ENCODE measurements around the gene C19orf73. TPM values are rescaled to one million over a fixed set of nuclear protein-coding genes. Genes with fewer than 3 reads are reported as not detected.

Gene C19orf73
- total RNA-seq, 5 donors from 2014 or later (not counting 1 experiment from before 2014, with no cell fraction given): 2.1 to 3.7 (median 2.5) TPM

DNA sequence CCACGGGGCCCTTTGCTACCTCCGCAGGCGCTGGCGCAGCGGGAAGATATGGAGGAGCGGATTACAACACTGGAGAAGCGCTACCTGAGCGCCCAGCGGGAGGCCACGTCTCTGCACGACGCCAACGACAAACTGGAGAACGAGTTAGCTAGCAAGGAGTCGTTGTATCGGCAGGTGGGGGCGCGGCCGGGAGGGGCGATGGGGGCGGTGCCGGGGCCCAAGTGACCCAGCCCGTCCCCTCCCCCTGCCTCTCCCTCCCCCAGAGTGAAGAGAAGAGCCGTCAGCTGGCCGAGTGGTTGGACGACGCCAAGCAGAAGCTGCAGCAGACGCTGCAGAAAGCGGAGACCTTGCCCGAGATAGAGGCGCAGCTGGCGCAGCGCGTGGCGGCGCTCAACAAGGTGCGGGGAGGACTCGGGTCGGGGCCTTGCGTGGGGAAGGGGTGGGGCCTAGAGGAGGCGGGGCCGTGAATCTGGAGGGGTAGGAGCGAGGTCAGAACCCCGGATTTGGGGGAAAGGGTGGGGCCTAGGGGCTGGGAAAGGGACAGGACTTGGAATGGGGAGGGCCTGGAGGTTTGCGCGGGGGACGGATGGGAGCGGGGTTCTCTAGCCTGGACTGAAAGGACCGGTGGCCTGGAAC is 14.1 kb upstream of the C19orf73 start:
- 41% methylated on average over 38 of the region's 49 CpGs for WGBS (ENCODE audit: insufficient coverage)
- peaks cover 4 to 15% of the 10 kb centered on the region in 2 donors for H3K27me3 Mint-ChIP-seq

DNA sequence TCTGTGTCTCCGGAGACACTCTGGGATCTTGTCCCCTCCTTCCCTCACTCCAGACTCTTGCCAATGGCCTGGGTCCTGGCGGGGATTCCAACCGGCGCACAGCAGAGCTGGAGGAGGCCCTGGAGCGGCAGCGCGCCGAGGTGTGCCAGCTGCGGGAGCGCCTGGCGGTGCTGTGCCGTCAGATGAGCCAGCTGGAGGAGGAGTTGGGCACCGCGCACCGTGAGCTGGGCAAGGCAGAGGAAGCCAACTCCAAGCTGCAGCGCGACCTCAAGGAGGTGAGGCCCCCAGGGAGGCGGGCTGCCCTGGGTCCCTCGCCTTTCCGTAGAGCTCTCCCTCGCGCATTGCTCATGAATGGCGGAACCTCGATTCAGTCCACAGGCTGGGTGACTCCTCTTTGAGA is 11.4 kb upstream of the C19orf73 start:
- ATAC-seq (replicated peaks in 1 of 4) (no peak), DNase-seq (no peak)
- Mint-ChIP-seq H3K9me3 (no peaks in the 10 kb centered on the region), H3K27ac (no peak overlapping the region), H3K36me3 (no peaks in the 10 kb centered on the region), H3K27me3 (peaks cover 0 to 15% of the 10 kb centered on the region in 2 donors), H3K4me3 (no peak overlapping the region), H3K4me1 (peaks cover 22 to 33% (median 29%) of the 10 kb centered on the region in 3 donors)
- no peak overlapping the region for H3K4me3 ChIP-seq (ENCODE audit: control insufficient read depth in 1 of 2, extremely low read depth in 1 of 2, low read length in 1 of 2)
- WGBS (ENCODE audit: insufficient coverage): 96% methylated on average over 22 of the region's 24 CpGs
- H3K36me3 ChIP-seq (ENCODE audit: control insufficient read depth in 2 of 2, extremely low read depth in 1 of 2, insufficient read depth in 1 of 2, low read length in 1 of 2): no peaks in the 10 kb centered on the region
- ChIA-PET POLR2A (no interaction called here), CTCF (interaction anchor here in 1 of 2 donors (3.8 kb wide), 1 partner anchor 16 kb away, joined by 21 read pairs; the partner anchor contains the start of gene LIN7B)
- H3K4me1 ChIP-seq (ENCODE audit: control insufficient read depth in 1 of 2, extremely low read depth in 1 of 2, insufficient read depth in 2 of 2, low read length in 2 of 2): peaks cover 0 to 30% of the 10 kb centered on the region in 2 experiments
- peaks cover 0 to 27% of the 10 kb centered on the region in 2 experiments for H3K27me3 ChIP-seq (replicated peaks in 1 of 2; ENCODE audit: control insufficient read depth in 2 of 2, extremely low read depth in 1 of 2, insufficient read depth in 2 of 2, low read length in 1 of 2)
- H3K27ac ChIP-seq (ENCODE audit: low read length): no peak overlapping the region
- no peaks in the 10 kb centered on the region for H3K9me3 ChIP-seq

More for the DNA sequence above, 14.1 kb upstream of the C19orf73 start:
- ATAC-seq (replicated peaks in 1 of 4): peak; percentile 31 to 52 (median 38)
- H3K9me3 Mint-ChIP-seq: no peaks in the 10 kb centered on the region
- Histone ChIP-seq H3K9me3 (no peaks in the 10 kb centered on the region), H3K36me3 (ENCODE audit: control insufficient read depth in 2 of 2, extremely low read depth in 1 of 2, insufficient read depth in 1 of 2, low read length in 1 of 2) (no peaks in the 10 kb centered on the region), H3K4me3 (ENCODE audit: control insufficient read depth in 1 of 2, extremely low read depth in 1 of 2, low read length in 1 of 2) (peak overlapping the region; percentile 37 to 44), H3K27me3 (replicated peaks in 1 of 2; ENCODE audit: control insufficient read depth in 2 of 2, extremely low read depth in 1 of 2, insufficient read depth in 2 of 2, low read length in 1 of 2) (peaks cover 0 to 35% of the 10 kb centered on the region in 2 experiments), H3K27ac (ENCODE audit: low read length) (no peak overlapping the region), H3K4me1 (ENCODE audit: control insufficient read depth in 1 of 2, extremely low read depth in 1 of 2, insufficient read depth in 2 of 2, low read length in 2 of 2) (peaks cover 0 to 22% of the 10 kb centered on the region in 2 experiments)
- H3K4me1 Mint-ChIP-seq: peaks cover 18 to 30% (median 29%) of the 10 kb centered on the region in 3 donors
- H3K27ac Mint-ChIP-seq: peak overlapping the region in 1 of 2 donors; percentile 16
- POLR2A ChIA-PET: interaction anchor here in 1 of 2 donors (0.7 kb wide), 1 partner anchor 446 kb away, joined by 7 read pairs; no protein-coding TSS in a partner anchor
- peaks cover 2% of the 10 kb centered on the region for H3K36me3 Mint-ChIP-seq
- DNase-seq: peak in 15 of 35 experiments; percentile 34 to 57 (median 50)
- CTCF ChIA-PET: no interaction called here
- H3K4me3 Mint-ChIP-seq: peak overlapping the region; percentile 64 to 74 (median 65)

DNA sequence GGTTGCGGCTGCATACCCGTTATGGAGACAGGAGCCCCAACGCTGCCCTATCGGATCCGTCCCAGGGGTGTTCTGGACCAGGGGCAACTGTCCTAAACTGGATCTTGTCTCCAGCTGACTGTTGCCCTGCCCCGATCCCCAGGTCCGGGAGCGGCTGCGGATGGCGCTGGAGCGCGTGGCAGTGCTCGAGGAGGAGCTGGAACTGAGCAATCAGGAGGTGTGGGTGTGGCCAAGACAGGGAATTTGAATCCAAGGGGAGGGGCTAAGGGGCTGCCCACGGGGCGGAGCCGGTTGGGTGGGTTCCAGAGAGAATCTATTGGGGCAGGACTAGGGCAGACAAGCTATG is 10.3 kb upstream of the C19orf73 start:
- H3K4me1 ChIP-seq (ENCODE audit: control insufficient read depth in 1 of 2, extremely low read depth in 1 of 2, insufficient read depth in 2 of 2, low read length in 2 of 2): peaks cover 0 to 28% of the 10 kb centered on the region in 2 experiments
- H3K27me3 ChIP-seq (replicated peaks in 1 of 2; ENCODE audit: control insufficient read depth in 2 of 2, extremely low read depth in 1 of 2, insufficient read depth in 2 of 2, low read length in 1 of 2): peaks cover 0 to 16% of the 10 kb centered on the region in 2 experiments
- Mint-ChIP-seq H3K4me1 (peaks cover 22 to 28% (median 26%) of the 10 kb centered on the region in 3 donors), H3K36me3 (no peaks in the 10 kb centered on the region), H3K27me3 (peaks cover 0 to 8% of the 10 kb centered on the region in 2 donors), H3K9me3 (no peaks in the 10 kb centered on the region), H3K4me3 (peak overlapping the region in 2 of 3 donors; percentile 43 to 78), H3K27ac (peak overlapping the region in 1 of 2 donors; percentile 44)
- ChIA-PET POLR2A (interaction anchor here in 1 of 2 donors (0.5 kb wide), 1 partner anchor 290 kb away, joined by 3 read pairs; no protein-coding TSS in a partner anchor), CTCF (interaction anchor here in 1 of 2 donors (3.8 kb wide), 1 partner anchor 15 kb away, joined by 21 read pairs; the partner anchor contains the start of gene LIN7B)
- DNase-seq (no peak), ATAC-seq (replicated peaks in 1 of 4) (no peak)
- H3K36me3 ChIP-seq (ENCODE audit: control insufficient read depth in 2 of 2, extremely low read depth in 1 of 2, insufficient read depth in 1 of 2, low read length in 1 of 2): no peaks in the 10 kb centered on the region
- no peaks in the 10 kb centered on the region for H3K9me3 ChIP-seq
- no peak overlapping the region for H3K27ac ChIP-seq (ENCODE audit: low read length)
- H3K4me3 ChIP-seq (ENCODE audit: control insufficient read depth in 1 of 2, extremely low read depth in 1 of 2, low read length in 1 of 2): no peak overlapping the region
- 73% methylated on average over 16 of the region's 16 CpGs for WGBS (ENCODE audit: insufficient coverage)

DNA sequence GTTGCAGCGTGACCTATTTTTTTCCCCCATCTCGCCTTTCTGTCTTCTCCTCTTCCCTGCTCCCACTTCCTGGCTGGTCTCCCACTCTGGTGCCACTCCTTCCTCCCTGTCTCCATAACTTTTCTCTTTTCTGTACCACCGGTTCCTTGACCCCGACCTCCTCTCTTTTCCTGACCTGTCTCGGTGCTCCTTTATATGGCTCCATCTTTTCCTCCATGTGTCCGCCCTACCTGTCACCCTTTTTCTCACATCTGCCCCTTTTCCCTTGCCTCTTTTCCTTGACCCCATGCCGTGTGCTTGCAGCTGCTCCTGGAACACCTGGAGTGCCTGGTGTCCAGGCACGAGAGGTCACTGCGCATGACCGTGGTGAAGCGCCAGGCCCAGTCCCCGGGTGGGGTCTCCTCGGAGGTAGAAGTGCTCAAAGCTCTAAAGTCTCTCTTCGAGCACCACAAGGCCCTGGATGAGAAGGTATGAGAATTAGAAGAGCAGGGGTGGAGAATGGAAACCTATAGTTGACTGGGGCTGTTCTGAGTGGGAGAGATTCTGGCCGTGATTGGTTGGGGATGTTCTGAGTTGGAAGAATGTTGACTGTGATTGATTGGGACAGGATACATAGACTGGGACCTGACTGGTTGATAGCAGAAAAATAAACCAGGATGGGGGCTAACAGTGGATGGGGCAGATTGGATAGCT is 9.7 kb upstream of the C19orf73 start:
- Mint-ChIP-seq H3K4me1 (peaks cover 19 to 23% (median 21%) of the 10 kb centered on the region in 3 donors), H3K27me3 (peaks cover 0 to 3% of the 10 kb centered on the region in 2 donors), H3K27ac (peak overlapping the region in 1 of 2 donors; percentile 4), H3K36me3 (no peaks in the 10 kb centered on the region), H3K4me3 (peak overlapping the region; percentile 78 to 85 (median 78)), H3K9me3 (no peaks in the 10 kb centered on the region)
- Histone ChIP-seq H3K4me3 (ENCODE audit: control insufficient read depth in 1 of 2, extremely low read depth in 1 of 2, low read length in 1 of 2) (peak overlapping the region; percentile 34 to 41), H3K27ac (ENCODE audit: low read length) (no peak overlapping the region), H3K27me3 (replicated peaks in 1 of 2; ENCODE audit: control insufficient read depth in 2 of 2, extremely low read depth in 1 of 2, insufficient read depth in 2 of 2, low read length in 1 of 2) (peaks cover 0 to 11% of the 10 kb centered on the region in 2 experiments), H3K36me3 (ENCODE audit: control insufficient read depth in 2 of 2, extremely low read depth in 1 of 2, insufficient read depth in 1 of 2, low read length in 1 of 2) (no peaks in the 10 kb centered on the region), H3K9me3 (no peaks in the 10 kb centered on the region), H3K4me1 (ENCODE audit: control insufficient read depth in 1 of 2, extremely low read depth in 1 of 2, insufficient read depth in 2 of 2, low read length in 2 of 2) (peaks cover 0 to 23% of the 10 kb centered on the region in 2 experiments)
- CTCF ChIA-PET: interaction anchor here in 1 of 2 donors (0.6 to 3.8 kb wide), 6 partner anchors 15 to 142 kb away, joined by 3 to 21 read pairs (median 8); partner anchors contain the start of genes GYS1, LIN7B and RUVBL2
- ATAC-seq (replicated peaks in 1 of 4) (no peak), DNase-seq (no peak)
- 80% methylated on average over 12 of the region's 15 CpGs for WGBS (ENCODE audit: insufficient coverage)
- POLR2A ChIA-PET: interaction anchor here (0.5 to 0.7 kb wide), 2 partner anchors 20 to 290 kb away, joined by 3 read pairs; no protein-coding TSS in a partner anchor

DNA sequence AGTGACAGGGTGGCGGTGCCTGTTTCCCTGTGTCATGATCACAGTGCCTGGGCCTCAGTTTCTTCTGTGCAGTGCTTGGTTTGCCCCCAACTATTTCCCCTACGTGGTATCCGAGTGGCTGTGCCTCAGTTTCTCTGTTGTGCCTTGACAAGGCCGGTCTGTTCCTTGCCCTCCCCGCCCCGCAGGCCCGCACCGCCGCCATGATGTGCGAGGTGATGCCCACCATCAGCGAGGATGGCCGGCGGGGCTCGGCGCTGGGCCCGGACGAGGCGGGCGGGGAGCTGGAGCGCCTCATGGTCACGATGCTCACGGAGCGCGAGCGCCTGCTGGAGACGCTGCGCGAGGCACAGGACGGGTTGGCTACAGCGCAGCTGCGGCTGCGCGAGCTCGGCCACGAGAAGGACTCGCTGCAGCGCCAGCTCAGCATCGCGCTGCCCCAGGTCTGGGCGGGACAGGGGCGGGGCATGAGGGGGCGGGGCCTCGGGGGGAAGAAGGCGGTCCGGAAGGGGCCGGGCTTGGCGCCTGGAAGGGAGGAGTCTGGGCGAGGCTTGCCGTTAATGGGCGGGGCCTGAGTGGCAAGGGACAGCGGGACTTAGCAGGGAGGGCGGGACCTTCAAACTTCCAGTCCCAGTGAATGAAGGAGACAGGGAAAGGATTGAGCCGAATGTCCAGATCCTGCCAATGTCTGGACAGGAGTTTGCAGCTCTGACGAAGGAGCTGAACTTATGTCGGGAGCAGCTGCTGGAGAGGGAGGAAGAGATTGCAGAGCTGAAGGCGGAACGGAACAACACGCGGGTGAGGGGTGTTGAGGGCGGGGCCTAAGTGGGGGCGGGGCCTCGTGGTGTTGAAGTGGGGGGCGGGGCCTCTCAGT is 9.0 kb upstream of the C19orf73 start:
- Histone ChIP-seq H3K4me3 (ENCODE audit: control insufficient read depth in 1 of 2, extremely low read depth in 1 of 2, low read length in 1 of 2) (peak overlapping the region; percentile 35 to 41), H3K27ac (ENCODE audit: low read length) (no peak overlapping the region), H3K9me3 (no peaks in the 10 kb centered on the region), H3K36me3 (ENCODE audit: control insufficient read depth in 2 of 2, extremely low read depth in 1 of 2, insufficient read depth in 1 of 2, low read length in 1 of 2) (no peaks in the 10 kb centered on the region), H3K4me1 (ENCODE audit: control insufficient read depth in 1 of 2, extremely low read depth in 1 of 2, insufficient read depth in 2 of 2, low read length in 2 of 2) (peaks cover 0 to 15% of the 10 kb centered on the region in 2 experiments), H3K27me3 (replicated peaks in 1 of 2; ENCODE audit: control insufficient read depth in 2 of 2, extremely low read depth in 1 of 2, insufficient read depth in 2 of 2, low read length in 1 of 2) (peaks cover 0 to 4% of the 10 kb centered on the region in 2 experiments)
- Mint-ChIP-seq H3K4me1 (peaks cover 15 to 20% (median 17%) of the 10 kb centered on the region in 3 donors), H3K27me3 (no peaks in the 10 kb centered on the region), H3K9me3 (no peaks in the 10 kb centered on the region), H3K36me3 (no peaks in the 10 kb centered on the region), H3K27ac (peak overlapping the region; percentile 73 to 77), H3K4me3 (peak overlapping the region; percentile 78 to 85 (median 78))
- peak; percentile 81 to 96 (median 90) for DNase-seq
- 3% methylated on average over 50 of the region's 63 CpGs for WGBS (ENCODE audit: insufficient coverage)
- ChIA-PET POLR2A (interaction anchor here (0.6 to 0.8 kb wide), 3 partner anchors 14 to 254 kb away, joined by 3 to 7 read pairs (median 3); partner anchors contain the start of gene LIN7B (in 1 of the 2)), CTCF (interaction anchor here (0.6 to 3.8 kb wide), 13 partner anchors 10 to 795 kb away, joined by 3 to 21 read pairs (median 4); partner anchors contain the start of genes GYS1 (in 1 of the 2), LIN7B (in 1 of the 2) and RUVBL2 (in 1 of the 2))
- ATAC-seq (replicated peaks in 1 of 4): peak; percentile 92 to 97 (median 94)
